GM21576 (cell line): Measurements from ENCODE around the gene PNPO.
A peak's percentile ranks its signal among the peaks of the same experiment; 100 is the strongest.
"Not testable (repeated sequence)": the region's sequence is repeated elsewhere in the genome, so short reads cannot be mapped to it uniquely, and the experiment has no call there.

ENCODE experiments used
- ATAC-seq: cut with Tn5 transposase; IDR thresholded peaks from one replicate; pipeline ENCODE4 v1.9.1; 2021; ENCODE audit warnings: mild to moderate bottlenecking, moderate library complexity; ENCODE audit not compliant: unreplicated experiment

PNPO gene

GRCh38 chr17:47917581-47917980 lies 23.8 kb upstream of the PNPO start:
- ATAC-seq, result no peak

GRCh38 chr17:47918006-47918405 lies 23.4 kb upstream of the PNPO start:
- ATAC-seq, result no peak

GRCh38 chr17:47918991-47919390 lies 22.4 kb upstream of the PNPO start:
- ATAC-seq, result no peak

- not testable (repeated sequence) for ATAC-seq
These were observed 21.5 kb upstream of the PNPO start for GRCh38 chr17:47919889-47920288.

DNA sequence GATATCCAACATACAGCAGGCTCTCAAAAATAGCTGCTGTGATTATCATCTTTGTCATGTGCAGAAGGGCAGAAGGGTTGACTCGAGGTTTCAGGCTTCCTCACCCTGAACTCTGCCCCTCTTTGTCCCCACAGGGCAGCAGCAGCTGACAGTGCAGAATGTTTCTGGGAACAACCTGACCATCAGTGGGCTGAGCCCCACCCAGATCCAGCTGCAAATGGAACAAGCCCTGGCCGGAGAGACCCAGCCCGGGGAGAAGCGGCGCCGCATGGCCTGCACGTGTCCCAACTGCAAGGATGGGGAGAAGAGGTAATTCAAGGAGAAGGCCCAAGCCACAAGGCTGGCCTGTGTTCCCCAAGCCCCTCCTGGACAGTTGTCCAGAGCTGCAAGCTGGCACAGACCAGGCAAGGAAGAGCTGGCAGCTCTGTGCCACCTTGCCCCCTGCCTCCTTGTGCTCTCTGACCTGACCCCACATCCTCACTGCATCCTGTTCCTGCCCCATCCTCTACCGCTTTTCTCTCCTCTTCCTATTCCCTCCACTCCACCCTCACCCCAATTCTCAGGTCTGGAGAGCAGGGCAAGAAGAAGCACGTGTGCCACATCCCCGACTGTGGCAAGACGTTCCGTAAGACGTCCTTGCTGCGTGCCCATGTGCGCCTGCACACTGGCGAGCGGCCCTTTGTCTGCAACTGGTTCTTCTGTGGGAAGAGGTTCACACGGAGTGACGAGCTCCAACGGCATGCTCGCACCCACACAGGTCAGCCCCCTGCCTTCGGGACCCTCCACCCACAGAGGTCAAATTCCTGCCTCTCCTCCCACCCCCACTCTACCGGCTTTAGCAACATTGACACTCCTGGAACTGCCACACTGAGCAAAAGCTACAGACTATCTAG lies 16.3 kb upstream of the PNPO start:
- no peak for ATAC-seq

GRCh38 chr17:47925678-47925988 lies 15.7 kb upstream of the PNPO start:
- no peak for ATAC-seq

GRCh38 chr17:47927821-47928400 lies 13.5 kb upstream of the PNPO start:
- ATAC-seq, result no peak

DNA sequence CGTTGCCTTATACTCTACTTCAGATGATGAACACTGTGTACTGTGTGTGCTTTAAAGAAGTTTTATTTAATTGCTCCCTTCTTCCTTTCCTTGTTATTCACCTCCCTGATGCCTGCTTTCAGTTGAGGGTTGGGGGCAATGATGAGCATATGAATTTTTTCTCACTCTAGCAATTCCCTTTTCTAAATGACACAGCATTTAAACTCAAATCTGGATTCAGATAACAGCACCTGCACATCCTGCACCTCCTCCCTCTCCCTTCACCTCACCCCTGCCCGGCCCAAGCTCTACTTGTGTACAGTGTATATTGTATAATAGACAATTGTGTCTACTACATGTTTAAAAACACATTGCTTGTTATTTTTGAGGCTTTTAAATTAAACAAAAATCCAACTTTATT lies 13.0 kb upstream of the PNPO start:
- no peak for ATAC-seq

DNA sequence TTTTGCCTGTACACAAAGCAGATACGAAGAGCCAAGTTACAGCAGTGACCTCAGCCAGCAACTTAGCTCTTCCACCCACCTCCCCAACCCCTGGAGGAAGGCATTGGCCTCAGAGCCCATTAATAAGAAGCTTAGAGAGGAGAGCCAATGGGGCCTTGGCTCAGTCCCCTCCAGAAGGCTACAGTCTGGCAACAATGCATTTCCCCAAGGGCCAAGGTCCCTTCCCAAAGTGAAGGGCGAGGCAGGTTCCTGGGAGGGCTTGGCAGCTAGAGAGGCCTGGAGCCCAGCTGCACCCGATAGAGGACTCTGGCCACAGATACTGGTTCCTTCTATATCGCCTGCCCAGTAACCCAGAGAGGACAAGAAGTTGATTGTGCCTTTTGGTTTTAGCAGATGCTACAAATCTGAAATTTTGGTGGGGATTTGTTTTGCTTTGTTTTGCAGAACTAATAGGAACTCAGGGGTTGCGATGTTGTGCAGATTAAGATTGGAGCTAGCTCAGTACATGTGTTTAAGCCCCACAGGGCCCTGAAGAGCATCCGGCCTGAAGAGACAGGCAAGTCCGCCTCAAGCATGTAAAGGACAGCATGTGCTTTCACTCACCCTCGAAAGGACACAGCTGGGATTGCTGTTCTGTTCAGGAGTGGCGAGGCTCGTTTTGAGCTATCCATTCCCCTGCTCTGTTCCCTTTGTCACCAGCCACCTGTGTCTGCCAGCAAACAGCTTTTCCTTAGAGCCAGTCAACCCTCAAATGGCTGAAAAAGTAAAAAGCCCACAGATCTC lies 12.0 kb upstream of the PNPO start:
- no peak for ATAC-seq

GRCh38 chr17:47931848-47932247 lies 9.5 kb upstream of the PNPO start:
- ATAC-seq, result no peak

- ATAC-seq, result no peak
These were observed 6.5 kb upstream of the PNPO start for GRCh38 chr17:47934856-47935255.

DNA sequence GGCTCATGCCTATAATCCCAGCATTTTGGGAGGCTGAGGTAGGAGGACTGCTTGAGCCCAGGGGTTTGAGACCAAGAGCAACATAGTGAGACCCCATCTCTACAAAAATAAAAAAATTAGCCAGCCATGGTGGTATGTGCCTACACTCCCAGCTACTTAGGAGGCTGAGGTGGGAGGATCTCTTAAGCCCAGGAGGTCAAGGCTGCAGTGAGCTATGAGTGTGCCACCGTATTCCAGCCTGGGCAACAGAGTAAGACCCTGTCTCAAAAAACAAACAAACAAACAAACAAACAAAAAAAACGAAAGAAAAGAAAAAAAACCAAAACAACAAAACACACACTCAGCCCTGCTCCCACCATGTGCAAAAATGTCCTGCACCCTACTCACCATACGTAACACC lies 5.9 kb upstream of the PNPO start:
- ATAC-seq, result not testable (repeated sequence)

GRCh38 chr17:47935961-47936360 lies 5.4 kb upstream of the PNPO start:
- no peak for ATAC-seq

DNA sequence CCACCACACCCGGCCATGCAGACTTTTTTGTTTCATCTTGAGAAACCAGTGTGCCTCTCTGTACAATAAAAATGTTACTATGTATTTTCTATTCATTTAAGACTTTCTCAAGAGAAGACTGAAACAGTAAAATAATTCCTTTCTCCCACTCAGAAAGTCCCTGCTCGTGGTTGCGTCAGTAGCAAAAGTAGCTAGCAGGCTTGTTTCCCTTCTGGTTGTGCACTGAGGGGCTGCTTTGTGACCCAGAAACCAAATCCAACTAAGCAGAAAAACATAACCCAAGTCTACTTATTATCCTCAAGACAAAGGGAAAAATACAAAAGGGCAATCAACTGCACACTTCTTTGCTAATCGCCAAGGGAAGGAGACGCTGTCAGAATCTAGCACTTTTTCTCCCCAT lies 3.4 kb upstream of the PNPO start:
- no peak for ATAC-seq

DNA sequence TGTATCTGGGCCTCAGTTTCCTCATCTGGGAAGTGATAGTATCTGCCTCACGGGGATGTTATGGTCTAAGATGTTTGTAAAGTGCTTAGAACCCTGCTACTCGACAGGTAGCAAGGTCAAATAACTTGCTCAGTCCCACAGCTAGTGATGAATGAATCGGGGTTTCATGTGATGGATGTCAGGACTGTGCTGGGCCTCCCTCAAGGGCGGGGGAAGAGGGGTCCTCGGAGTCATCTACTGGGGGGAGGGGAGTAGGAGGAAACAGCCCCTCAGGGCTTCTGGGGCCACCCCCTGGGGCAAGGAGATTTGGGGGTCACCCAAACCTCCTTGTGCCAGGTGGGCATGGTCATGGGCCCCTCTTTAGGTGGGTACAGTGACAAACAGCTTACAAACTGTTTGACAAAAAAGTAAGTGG lies 732 bp downstream of the PNPO start:
- no peak for ATAC-seq

- ATAC-seq, result no peak
These were observed 1.2 kb downstream of the PNPO start for GRCh38 chr17:47942568-47942967.

DNA sequence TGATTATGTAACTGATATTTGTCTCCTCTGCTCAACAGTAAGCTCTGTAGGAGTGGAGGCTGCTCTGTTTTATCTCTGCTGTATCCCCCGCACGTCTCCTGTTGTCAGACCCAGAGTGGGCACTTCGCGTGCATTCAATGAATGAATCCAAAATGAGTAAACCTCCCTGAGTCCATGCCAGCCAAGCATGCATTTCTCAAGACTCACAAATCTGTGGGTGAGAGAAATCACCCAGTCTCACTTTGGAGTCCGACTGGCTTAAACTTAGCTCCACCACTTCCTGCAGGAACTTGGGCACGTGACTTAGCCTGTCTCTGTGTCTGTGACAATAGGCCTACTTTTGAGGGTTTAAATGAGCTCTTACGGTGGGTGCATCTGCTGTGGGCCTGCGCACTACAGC lies 3.7 kb downstream of the PNPO start:
- ATAC-seq, result no peak

DNA sequence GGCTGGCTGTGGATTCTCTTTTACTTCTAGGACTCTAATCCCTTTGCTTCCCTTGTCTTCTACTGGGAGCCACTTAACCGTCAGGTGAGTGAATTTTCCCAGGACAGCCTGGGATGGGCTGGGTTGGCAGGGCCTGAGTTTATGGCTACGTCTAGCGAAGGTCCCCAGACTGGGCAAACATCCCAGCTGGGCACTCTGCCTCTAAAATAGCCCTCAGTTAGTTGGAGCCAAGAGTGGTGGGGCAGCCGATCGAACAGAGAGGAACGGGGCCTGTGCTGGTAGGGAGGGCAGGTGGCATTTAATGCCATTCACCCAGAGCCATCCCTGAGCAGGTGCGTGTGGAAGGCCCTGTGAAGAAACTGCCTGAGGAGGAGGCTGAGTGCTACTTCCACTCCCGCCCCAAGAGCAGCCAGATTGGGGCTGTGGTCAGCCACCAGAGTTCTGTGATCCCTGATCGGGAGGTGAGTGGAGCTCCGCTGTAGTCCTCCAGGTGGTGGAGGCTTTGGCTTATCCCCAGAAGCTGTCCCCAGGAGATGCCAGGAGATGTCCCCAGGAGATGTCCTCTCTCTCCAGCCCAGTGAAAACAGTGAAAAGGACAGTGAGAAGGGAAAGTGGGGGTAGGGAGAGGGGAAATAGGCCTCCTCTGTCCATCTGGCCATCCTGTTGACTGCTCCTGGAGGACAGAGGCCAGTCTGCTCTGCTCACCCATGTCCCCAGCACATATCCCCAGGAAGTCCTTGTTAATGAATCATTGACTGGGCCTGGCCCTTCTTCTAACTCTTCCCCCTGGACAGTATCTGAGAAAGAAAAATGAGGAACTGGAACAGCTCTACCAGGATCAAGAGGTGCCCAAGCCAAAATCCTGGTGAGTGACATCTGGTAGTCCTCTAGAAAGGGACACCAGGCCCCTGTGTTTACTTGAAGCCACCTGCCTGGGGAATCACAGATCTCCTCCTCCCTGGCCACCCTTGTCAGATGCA lies 4.4 kb downstream of the PNPO start:
- no peak for ATAC-seq

DNA sequence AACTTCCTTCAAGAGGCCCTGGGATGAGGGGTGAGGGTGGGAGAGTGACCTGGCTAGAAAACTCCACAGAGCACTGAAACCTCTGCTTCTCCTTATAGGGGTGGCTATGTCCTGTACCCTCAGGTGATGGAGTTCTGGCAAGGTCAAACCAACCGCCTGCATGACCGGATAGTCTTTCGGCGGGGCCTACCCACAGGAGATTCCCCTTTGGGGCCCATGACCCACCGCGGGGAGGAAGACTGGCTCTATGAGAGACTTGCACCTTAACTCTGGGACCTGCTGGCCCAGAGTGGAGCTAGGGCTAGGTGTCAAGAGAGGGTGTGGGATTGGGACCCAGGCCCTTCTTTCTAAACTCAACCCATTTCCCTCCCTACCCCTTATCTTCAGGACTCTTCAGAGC lies 5.1 kb downstream of the PNPO start:
- no peak for ATAC-seq

GRCh38 chr17:47946929-47947397 lies 5.6 kb downstream of the PNPO start:
- ATAC-seq, result peak; percentile 37
